HEK293 (cell line): ENCODE data around the gene KIF3B.

Source experiments
- CTCF ChIA-PET: fragments of 350-600 bp; formaldehyde crosslinking; extraction: SDS; loops from one replicate; lab custom pipeline; 2021; ENCODE audit warnings: antibody characterized with exemption; lab: Yijun Ruan, JAX
- POLR2A ChIA-PET: fragments of 300-600 bp; formaldehyde crosslinking; extraction: SDS; loops from one replicate; lab custom pipeline; 2020; ENCODE audit warnings: antibody characterized with exemption, inconsistent platforms; lab: Yijun Ruan, JAX
- H3K27ac ChIP-seq: fragments of 200-500 bp; sonication (Bioruptor generic); 2 replicates; pipeline ENCODE4 v1.5.1; 2014; ENCODE audit warnings: low read depth, low read length, control low read depth, inconsistent platforms; ENCODE audit errors: extremely low read depth
- H3K36me3 ChIP-seq, 2 experiments: fragments of 200-500 bp in 1 of 2; sonication (Bioruptor generic) in 1 of 2; 1 replicate in 1 of 2; 2 replicates in 1 of 2; pipeline ENCODE4 v1.5.1; 2014 to 2017; ENCODE audit warnings: inconsistent platforms in 2 of 2, low read length in 2 of 2; ENCODE audit not compliant: control insufficient read depth in 2 of 2, insufficient read depth in 1 of 2
- H3K4me1 ChIP-seq: fragments of 200-500 bp; sonication (Bioruptor generic); 2 replicates; pipeline ENCODE4 v1.5.1; 2014; ENCODE audit warnings: mild to moderate bottlenecking, low read length, inconsistent platforms; ENCODE audit not compliant: control insufficient read depth, insufficient read depth
- H3K4me3 ChIP-seq: 2 replicates; pipeline ENCODE4 v1.5.1; 2011; ENCODE audit warnings: low read depth, mild to moderate bottlenecking, control low read depth, low read length, moderate library complexity
- H3K9me3 ChIP-seq: fragments of 200-500 bp; sonication (Bioruptor generic); 2 replicates; pipeline ENCODE4 v1.5.1; 2014; ENCODE audit warnings: low read depth, low read length, inconsistent platforms; ENCODE audit not compliant: control insufficient read depth, insufficient read depth
- EGR2 ChIP-seq: fragments of 450-650 bp; formaldehyde crosslinking; IDR thresholded peaks from 2 replicates; pipeline ENCODE4 v1.5.1; 2016; ENCODE audit warnings: low read depth, missing biosample characterization, missing genetic modification characterization
- KLF8 ChIP-seq: fragments of 450-650 bp; formaldehyde crosslinking; IDR thresholded peaks from 2 replicates; pipeline ENCODE4 v1.5.1; 2016; ENCODE audit warnings: missing biosample characterization, missing genetic modification characterization
- KLF9 ChIP-seq: fragments of 450-650 bp; formaldehyde crosslinking; IDR thresholded peaks from 2 replicates; pipeline ENCODE4 v1.5.1; 2016; ENCODE audit warnings: missing biosample characterization, missing genetic modification characterization, low read depth
- ZBTB17 ChIP-seq: fragments of 450-650 bp; formaldehyde crosslinking; IDR thresholded peaks from 2 replicates; pipeline ENCODE4 v1.5.1; 2016; ENCODE audit warnings: missing biosample characterization, missing genetic modification characterization
- ZIC2 ChIP-seq: fragments of 450-650 bp; formaldehyde crosslinking; IDR thresholded peaks from 2 replicates; pipeline ENCODE4 v1.5.1; 2016; ENCODE audit warnings: missing biosample characterization, missing genetic modification characterization
- ZNF138 ChIP-seq: fragments of 450-650 bp; formaldehyde crosslinking; IDR thresholded peaks from 2 replicates; pipeline ENCODE4 v1.5.1; 2016; ENCODE audit warnings: missing biosample characterization, missing genetic modification characterization, borderline replicate concordance
- ZNF302 ChIP-seq: fragments of 450-650 bp; formaldehyde crosslinking; IDR thresholded peaks from 2 replicates; pipeline ENCODE4 v1.5.1; 2016; ENCODE audit warnings: missing biosample characterization, missing genetic modification characterization, low read depth
- ZNF391 ChIP-seq: fragments of 450-650 bp; formaldehyde crosslinking; IDR thresholded peaks from 2 replicates; pipeline ENCODE4 v1.5.1; 2016; ENCODE audit warnings: low read depth, missing biosample characterization, missing genetic modification characterization, borderline replicate concordance
- ZNF404 ChIP-seq: fragments of 450-650 bp; formaldehyde crosslinking; IDR thresholded peaks from 2 replicates; pipeline ENCODE4 v1.5.1; 2017; ENCODE audit warnings: missing biosample characterization, missing genetic modification characterization
- ZNF473 ChIP-seq: fragments of 450-650 bp; formaldehyde crosslinking; IDR thresholded peaks from 2 replicates; pipeline ENCODE4 v1.5.1; 2017; ENCODE audit warnings: missing biosample characterization, missing genetic modification characterization
- ZNF529 ChIP-seq: fragments of 450-650 bp; formaldehyde crosslinking; IDR thresholded peaks from 2 replicates; pipeline ENCODE4 v1.5.1; 2017; ENCODE audit warnings: missing genetic modification characterization, missing biosample characterization; ENCODE audit not compliant: insufficient replicate concordance
- ZNF555 ChIP-seq: fragments of 450-650 bp; formaldehyde crosslinking; conservative IDR thresholded peaks from 2 replicates; pipeline ENCODE4 v1.5.1; 2017; ENCODE audit warnings: missing biosample characterization, mild to moderate bottlenecking, missing genetic modification characterization, inconsistent platforms
- ZNF707 ChIP-seq: fragments of 450-650 bp; formaldehyde crosslinking; IDR thresholded peaks from 2 replicates; pipeline ENCODE4 v1.5.1; 2016; ENCODE audit warnings: missing biosample characterization, missing genetic modification characterization
- ZNF768 ChIP-seq: fragments of 450-650 bp; formaldehyde crosslinking; IDR thresholded peaks from 2 replicates; pipeline ENCODE4 v1.5.1; 2018; ENCODE audit warnings: missing biosample characterization, mild to moderate bottlenecking, missing genetic modification characterization
- ZNF791 ChIP-seq: fragments of 450-650 bp; formaldehyde crosslinking; IDR thresholded peaks from 2 replicates; pipeline ENCODE4 v1.5.1; 2016; ENCODE audit warnings: missing biosample characterization, missing genetic modification characterization
- ZNF837 ChIP-seq: fragments of 450-650 bp; formaldehyde crosslinking; IDR thresholded peaks from 2 replicates; pipeline ENCODE4 v1.5.1; 2016; ENCODE audit warnings: missing biosample characterization, missing genetic modification characterization
- ZSCAN30 ChIP-seq: fragments of 450-650 bp; IDR thresholded peaks from 2 replicates; pipeline ENCODE4 v1.5.1; 2018; ENCODE audit warnings: missing biosample characterization, mild to moderate bottlenecking, missing genetic modification characterization, moderate library complexity
- TF ChIP-seq, protein P1 (sequence below): fragments of 450-650 bp; formaldehyde crosslinking; IDR thresholded peaks from 2 replicates; pipeline ENCODE4 v1.5.1; 2016; ENCODE audit warnings: missing biosample characterization, missing genetic modification characterization
- TF ChIP-seq, protein P2 (sequence below): fragments of 450-650 bp; formaldehyde crosslinking; IDR thresholded peaks from 2 replicates; pipeline ENCODE4 v1.5.1; 2016; ENCODE audit warnings: missing biosample characterization, missing genetic modification characterization
- TF ChIP-seq, protein P3 (sequence below): fragments of 450-650 bp; formaldehyde crosslinking; conservative IDR thresholded peaks from 2 replicates; pipeline ENCODE4 v1.5.1; 2016; ENCODE audit warnings: low read depth, missing biosample characterization, missing genetic modification characterization
- TF ChIP-seq, protein P4 (sequence below): fragments of 450-650 bp; formaldehyde crosslinking; IDR thresholded peaks from 2 replicates; pipeline ENCODE4 v1.5.1; 2017; ENCODE audit warnings: missing biosample characterization, mild to moderate bottlenecking, missing genetic modification characterization, moderate library complexity
- TF ChIP-seq, protein P5 (sequence below): IDR thresholded peaks from 2 replicates; pipeline ENCODE4 v1.6.1; 2011; ENCODE audit warnings: mild to moderate bottlenecking, low read depth, low read length, borderline replicate concordance

KIF3B gene

DNA sequence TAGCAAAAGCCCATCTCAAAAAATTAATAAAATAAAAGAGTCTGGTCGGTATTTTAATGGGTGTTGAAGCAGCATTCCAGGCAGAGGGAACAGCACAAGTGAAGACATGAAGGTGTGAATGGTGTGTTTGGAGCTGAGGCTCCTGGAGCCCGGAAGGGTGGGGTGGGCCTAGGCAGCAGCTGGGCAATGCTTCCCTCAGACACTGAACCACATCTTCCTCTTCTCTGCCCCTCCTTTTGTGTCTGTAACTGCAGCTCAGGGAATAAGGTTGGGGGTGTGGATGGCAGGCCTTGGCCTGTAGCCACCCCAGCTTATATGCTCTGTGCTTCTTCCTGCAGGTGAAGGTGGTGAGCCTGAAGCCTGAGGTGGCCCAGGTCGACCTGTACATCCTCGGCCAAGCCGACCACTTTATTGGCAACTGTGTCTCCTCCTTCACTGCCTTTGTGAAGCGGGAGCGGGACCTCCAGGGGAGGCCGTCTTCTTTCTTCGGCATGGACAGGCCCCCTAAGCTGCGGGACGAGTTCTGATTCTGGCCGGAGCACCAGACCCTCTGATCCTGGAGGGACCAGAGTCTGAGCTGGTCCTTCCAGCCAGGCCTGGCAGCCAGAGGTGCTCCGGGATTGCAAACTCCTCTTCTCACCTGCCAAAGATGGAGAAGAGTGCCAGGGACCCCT, 43.2 kb upstream of the KIF3B start:
- no peak overlapping the region for H3K27ac ChIP-seq
- H3K4me3 ChIP-seq, result no peak overlapping the region
- ChIA-PET POLR2A (no interaction called here), CTCF (no interaction called here)
- no peaks in the 10 kb centered on the region for H3K9me3 ChIP-seq
- H3K36me3 ChIP-seq, result peaks cover 6 to 73% of the 10 kb centered on the region in 2 experiments
- H3K4me1 ChIP-seq, result no peaks in the 10 kb centered on the region
- no peak for TF ChIP-seq ZNF768 (tag by site-specific recombination)
- no peak for TF ChIP-seq KLF8 (tag by site-specific recombination)
- TF ChIP-seq ZBTB17 (tag by site-specific recombination), result no peak
- no peak for TF ChIP-seq ZNF138 (tag by site-specific recombination)
- TF ChIP-seq, protein P1, sequence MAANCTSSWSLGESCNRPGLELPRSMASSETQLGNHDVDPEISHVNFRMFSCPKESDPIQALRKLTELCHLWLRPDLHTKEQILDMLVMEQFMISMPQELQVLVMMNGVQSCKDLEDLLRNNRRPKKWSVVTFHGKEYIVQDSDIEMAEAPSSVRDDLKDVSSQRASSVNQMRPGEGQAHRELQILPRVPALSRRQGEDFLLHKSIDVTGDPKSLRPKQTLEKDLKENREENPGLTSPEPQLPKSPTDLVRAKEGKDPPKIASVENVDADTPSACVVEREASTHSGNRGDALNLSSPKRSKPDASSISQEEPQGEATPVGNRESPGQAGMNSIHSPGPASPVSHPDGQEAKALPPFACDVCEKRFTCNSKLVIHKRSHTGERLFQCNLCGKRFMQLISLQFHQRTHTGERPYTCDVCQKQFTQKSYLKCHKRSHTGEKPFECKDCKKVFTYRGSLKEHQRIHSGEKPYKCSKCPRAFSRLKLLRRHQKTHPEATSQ (tag by site-specific recombination), result no peak
- no peak for TF ChIP-seq ZNF837
- no peak for TF ChIP-seq ZNF791 (tag by site-specific recombination)
- TF ChIP-seq, protein P2, sequence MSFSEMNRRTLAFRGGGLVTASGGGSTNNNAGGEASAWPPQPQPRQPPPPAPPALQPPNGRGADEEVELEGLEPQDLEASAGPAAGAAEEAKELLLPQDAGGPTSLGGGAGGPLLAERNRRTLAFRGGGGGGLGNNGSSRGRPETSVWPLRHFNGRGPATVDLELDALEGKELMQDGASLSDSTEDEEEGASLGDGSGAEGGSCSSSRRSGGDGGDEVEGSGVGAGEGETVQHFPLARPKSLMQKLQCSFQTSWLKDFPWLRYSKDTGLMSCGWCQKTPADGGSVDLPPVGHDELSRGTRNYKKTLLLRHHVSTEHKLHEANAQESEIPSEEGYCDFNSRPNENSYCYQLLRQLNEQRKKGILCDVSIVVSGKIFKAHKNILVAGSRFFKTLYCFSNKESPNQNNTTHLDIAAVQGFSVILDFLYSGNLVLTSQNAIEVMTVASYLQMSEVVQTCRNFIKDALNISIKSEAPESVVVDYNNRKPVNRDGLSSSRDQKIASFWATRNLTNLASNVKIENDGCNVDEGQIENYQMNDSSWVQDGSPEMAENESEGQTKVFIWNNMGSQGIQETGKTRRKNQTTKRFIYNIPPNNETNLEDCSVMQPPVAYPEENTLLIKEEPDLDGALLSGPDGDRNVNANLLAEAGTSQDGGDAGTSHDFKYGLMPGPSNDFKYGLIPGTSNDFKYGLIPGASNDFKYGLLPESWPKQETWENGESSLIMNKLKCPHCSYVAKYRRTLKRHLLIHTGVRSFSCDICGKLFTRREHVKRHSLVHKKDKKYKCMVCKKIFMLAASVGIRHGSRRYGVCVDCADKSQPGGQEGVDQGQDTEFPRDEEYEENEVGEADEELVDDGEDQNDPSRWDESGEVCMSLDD (tag by site-specific recombination), result no peak
- TF ChIP-seq, protein P3, sequence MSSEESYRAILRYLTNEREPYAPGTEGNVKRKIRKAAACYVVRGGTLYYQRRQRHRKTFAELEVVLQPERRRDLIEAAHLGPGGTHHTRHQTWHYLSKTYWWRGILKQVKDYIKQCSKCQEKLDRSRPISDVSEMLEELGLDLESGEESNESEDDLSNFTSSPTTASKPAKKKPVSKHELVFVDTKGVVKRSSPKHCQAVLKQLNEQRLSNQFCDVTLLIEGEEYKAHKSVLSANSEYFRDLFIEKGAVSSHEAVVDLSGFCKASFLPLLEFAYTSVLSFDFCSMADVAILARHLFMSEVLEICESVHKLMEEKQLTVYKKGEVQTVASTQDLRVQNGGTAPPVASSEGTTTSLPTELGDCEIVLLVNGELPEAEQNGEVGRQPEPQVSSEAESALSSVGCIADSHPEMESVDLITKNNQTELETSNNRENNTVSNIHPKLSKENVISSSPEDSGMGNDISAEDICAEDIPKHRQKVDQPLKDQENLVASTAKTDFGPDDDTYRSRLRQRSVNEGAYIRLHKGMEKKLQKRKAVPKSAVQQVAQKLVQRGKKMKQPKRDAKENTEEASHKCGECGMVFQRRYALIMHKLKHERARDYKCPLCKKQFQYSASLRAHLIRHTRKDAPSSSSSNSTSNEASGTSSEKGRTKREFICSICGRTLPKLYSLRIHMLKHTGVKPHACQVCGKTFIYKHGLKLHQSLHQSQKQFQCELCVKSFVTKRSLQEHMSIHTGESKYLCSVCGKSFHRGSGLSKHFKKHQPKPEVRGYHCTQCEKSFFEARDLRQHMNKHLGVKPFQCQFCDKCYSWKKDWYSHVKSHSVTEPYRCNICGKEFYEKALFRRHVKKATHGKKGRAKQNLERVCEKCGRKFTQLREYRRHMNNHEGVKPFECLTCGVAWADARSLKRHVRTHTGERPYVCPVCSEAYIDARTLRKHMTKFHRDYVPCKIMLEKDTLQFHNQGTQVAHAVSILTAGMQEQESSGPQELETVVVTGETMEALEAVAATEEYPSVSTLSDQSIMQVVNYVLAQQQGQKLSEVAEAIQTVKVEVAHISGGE (tag by site-specific recombination), result no peak
- TF ChIP-seq, protein P4, sequence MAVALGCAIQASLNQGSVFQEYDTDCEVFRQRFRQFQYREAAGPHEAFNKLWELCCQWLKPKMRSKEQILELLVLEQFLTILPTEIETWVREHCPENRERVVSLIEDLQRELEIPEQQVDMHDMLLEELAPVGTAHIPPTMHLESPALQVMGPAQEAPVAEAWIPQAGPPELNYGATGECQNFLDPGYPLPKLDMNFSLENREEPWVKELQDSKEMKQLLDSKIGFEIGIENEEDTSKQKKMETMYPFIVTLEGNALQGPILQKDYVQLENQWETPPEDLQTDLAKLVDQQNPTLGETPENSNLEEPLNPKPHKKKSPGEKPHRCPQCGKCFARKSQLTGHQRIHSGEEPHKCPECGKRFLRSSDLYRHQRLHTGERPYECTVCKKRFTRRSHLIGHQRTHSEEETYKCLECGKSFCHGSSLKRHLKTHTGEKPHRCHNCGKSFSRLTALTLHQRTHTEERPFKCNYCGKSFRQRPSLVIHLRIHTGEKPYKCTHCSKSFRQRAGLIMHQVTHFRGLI (tag by site-specific recombination), result no peak
- TF ChIP-seq ZNF404, result no peak
- no peak for TF ChIP-seq EGR2
- TF ChIP-seq ZNF391 (tag by site-specific recombination), result no peak
- no peak for TF ChIP-seq ZNF555 (tag by site-specific recombination)

DNA sequence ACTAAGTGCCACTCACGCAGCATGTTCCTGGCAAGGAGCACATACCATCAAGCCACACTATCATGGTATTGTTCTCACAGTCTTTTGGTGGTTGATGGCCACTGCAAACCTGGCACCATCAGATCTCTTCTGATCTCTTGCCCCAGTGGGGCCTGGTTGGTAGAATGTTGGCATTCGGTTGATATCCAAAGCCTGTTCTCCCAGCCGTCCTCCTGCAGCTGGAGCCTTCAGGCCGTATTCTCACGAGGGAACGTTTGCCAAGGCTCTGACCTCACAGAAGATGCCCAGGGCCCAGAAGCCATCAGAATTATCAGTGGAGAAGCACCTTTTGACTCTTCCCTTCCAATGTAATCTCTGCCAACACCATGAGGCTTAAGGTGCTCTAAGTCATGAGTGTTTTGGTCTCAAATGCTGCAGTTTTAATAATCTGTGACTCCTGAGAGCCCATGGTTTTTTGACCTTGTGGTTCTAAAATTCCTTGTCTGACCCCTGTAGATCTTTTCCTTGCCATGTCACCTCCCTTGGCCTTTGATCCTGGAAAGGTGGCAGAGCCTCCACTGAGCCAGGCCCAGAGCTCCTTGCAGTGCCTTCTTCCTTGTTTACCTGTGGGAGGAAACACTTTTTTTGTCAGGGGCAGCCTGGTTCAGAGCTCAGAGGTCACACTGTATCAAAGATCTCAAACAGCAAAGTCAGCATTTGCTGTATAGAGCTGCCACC, 42.0 kb upstream of the KIF3B start:
- POLR2A ChIA-PET, result no interaction called here
- CTCF ChIA-PET, result interaction anchor here (0.6 to 0.9 kb wide), 2 partner anchors 235 to 265 kb away, joined by 3 to 6 read pairs; no protein-coding TSS in a partner anchor
- H3K9me3 ChIP-seq, result no peaks in the 10 kb centered on the region
- peaks cover 0 to 65% of the 10 kb centered on the region in 2 experiments; a peak in 2 of 3 replicates for H3K36me3 ChIP-seq
- 0 out of 2 replicates have a peak, but pooled peaks cover 2% of the 10 kb centered on the region for H3K4me1 ChIP-seq
- TF ChIP-seq, protein P5, sequence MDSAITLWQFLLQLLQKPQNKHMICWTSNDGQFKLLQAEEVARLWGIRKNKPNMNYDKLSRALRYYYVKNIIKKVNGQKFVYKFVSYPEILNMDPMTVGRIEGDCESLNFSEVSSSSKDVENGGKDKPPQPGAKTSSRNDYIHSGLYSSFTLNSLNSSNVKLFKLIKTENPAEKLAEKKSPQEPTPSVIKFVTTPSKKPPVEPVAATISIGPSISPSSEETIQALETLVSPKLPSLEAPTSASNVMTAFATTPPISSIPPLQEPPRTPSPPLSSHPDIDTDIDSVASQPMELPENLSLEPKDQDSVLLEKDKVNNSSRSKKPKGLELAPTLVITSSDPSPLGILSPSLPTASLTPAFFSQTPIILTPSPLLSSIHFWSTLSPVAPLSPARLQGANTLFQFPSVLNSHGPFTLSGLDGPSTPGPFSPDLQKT, result no peak
- no peak for TF ChIP-seq ZNF529 (tag by site-specific recombination)
- no peak for TF ChIP-seq KLF9 (tag by site-specific recombination)
- no peak for TF ChIP-seq ZNF473 (tag by site-specific recombination)
- TF ChIP-seq ZNF302 (tag by site-specific recombination), result no peak
- no peak for TF ChIP-seq ZIC2
- no peak for TF ChIP-seq ZSCAN30 (tag by site-specific recombination)
- TF ChIP-seq ZNF707 (tag by site-specific recombination), result no peak
- H3K4me3 ChIP-seq, result no peak overlapping the region
- H3K27ac ChIP-seq, result no peak overlapping the region
